K562 (cell line): ENCODE results near the gene TFAP2E. TPM values are rescaled to one million over a fixed set of nuclear protein-coding genes. Genes with fewer than 3 reads are reported as not detected.

Experiments
- BRF1 ChIP-seq: IDR thresholded peaks from 3 replicates; pipeline ENCODE4 v1.6.1; 2011; ENCODE audit warnings: borderline replicate concordance, mild to moderate bottlenecking; ENCODE audit not compliant: insufficient read length; ENCODE audit errors: extremely low read depth
- CEBPG ChIP-seq, 3 experiments: fragments of 200-800 bp in 1 of 3; sonication (Bioruptor generic) in 1 of 3; sonication (generic) in 1 of 3; formaldehyde crosslinking in 1 of 3; IDR thresholded peaks in 2 of 3; conservative IDR thresholded peaks in 1 of 3; 2 replicates each; pipeline versions ENCODE4 v1.6.1 to v1.8.0; 2016 to 2022; ENCODE audit warnings: missing compliant biosample characterization in 2 of 3, missing genetic modification characterization in 2 of 3, mild to moderate bottlenecking in 1 of 3, missing genetic modification reagents in 1 of 3
- CHD2 ChIP-seq: IDR thresholded peaks from 2 replicates; pipeline ENCODE4 v1.6.1; 2011; ENCODE audit warnings: low read depth, low read length
- CTBP1 ChIP-seq: fragments of 450-650 bp; IDR thresholded peaks from 2 replicates; pipeline ENCODE4 v1.6.1; 2016; ENCODE audit warnings: borderline replicate concordance
- E2F6 ChIP-seq, 2 experiments: IDR thresholded peaks; 2 replicates each; pipeline ENCODE4 v1.6.1; 2011; ENCODE audit warnings: borderline replicate concordance in 1 of 2, control low read depth in 1 of 2, low read depth in 1 of 2, low read length in 1 of 2, mild to moderate bottlenecking in 1 of 2, mixed read lengths in 1 of 2, moderate library complexity in 1 of 2; ENCODE audit not compliant: insufficient read depth in 1 of 2, insufficient read length in 1 of 2, poor library complexity in 1 of 2, severe bottlenecking in 1 of 2; ENCODE audit errors: extremely low read depth in 1 of 2
- FIP1L1 ChIP-seq: fragments of 200-400 bp; formaldehyde crosslinking; IDR thresholded peaks from 2 replicates; pipeline ENCODE4 v1.6.1; 2018; ENCODE audit warnings: mild to moderate bottlenecking, low read depth, low read length; ENCODE audit not compliant: poor library complexity, severe bottlenecking
- HDAC8 ChIP-seq: fragments of 450-650 bp; IDR thresholded peaks from 2 replicates; pipeline ENCODE4 v1.6.1; 2016; ENCODE audit warnings: mild to moderate bottlenecking, missing genetic modification characterization, moderate library complexity, missing compliant biosample characterization
- HINFP ChIP-seq: fragments of 450-650 bp; conservative IDR thresholded peaks from 2 replicates; pipeline ENCODE4 v1.6.1; 2016; ENCODE audit warnings: missing genetic modification characterization, low read depth, mild to moderate bottlenecking, control low read depth, missing compliant biosample characterization
- NR0B1 ChIP-seq: fragments of 450-650 bp; IDR thresholded peaks from one replicate; pipeline ENCODE4 v1.6.1; 2018; ENCODE audit warnings: mild to moderate bottlenecking, moderate library complexity; ENCODE audit not compliant: partially characterized antibody
- RBM25 ChIP-seq: fragments of 200-400 bp; formaldehyde crosslinking; IDR thresholded peaks from 2 replicates; pipeline ENCODE4 v1.6.1; 2018; ENCODE audit warnings: low read length, low read depth, moderate library complexity; ENCODE audit not compliant: severe bottlenecking
- SAFB2 ChIP-seq: fragments of 200-400 bp; formaldehyde crosslinking; IDR thresholded peaks from 2 replicates; pipeline ENCODE4 v1.6.1; 2018; ENCODE audit warnings: borderline replicate concordance, low read length, low read depth, moderate library complexity; ENCODE audit not compliant: severe bottlenecking
- STAT5A ChIP-seq: IDR thresholded peaks from 2 replicates; pipeline ENCODE4 v1.6.1; 2012; ENCODE audit warnings: low read length, inconsistent platforms, borderline replicate concordance
- TEAD1 ChIP-seq, 2 experiments: fragments of 450-650 bp in 1 of 2; sonication (generic) in 1 of 2; formaldehyde crosslinking; IDR thresholded peaks; 2 replicates each; pipeline versions ENCODE4 v1.4.0 to v1.8.0; 2020 to 2022; ENCODE audit warnings: mild to moderate bottlenecking in 2 of 2, missing genetic modification reagents in 1 of 2
- TRIM25 ChIP-seq: fragments of 450-650 bp; IDR thresholded peaks from 2 replicates; pipeline ENCODE4 v1.7.0; 2016; ENCODE audit warnings: borderline replicate concordance
- U2AF2 ChIP-seq: fragments of 200-400 bp; formaldehyde crosslinking; optimal IDR thresholded peaks from 2 replicates; pipeline ENCODE3; 2017; ENCODE audit warnings: low read depth, mild to moderate bottlenecking, low read length
- ZC3H11A ChIP-seq: IDR thresholded peaks from 2 replicates; pipeline ENCODE4 v1.6.1; 2012; ENCODE audit warnings: low read depth, low read length, improper control_type of control experiment
- ZNF134 ChIP-seq: fragments of 250-450 bp; sonication (Bioruptor Pico); conservative IDR thresholded peaks from 2 replicates; pipeline ENCODE4 v1.4.0; 2020
- ZNF3 ChIP-seq: fragments of 250-450 bp; sonication (Bioruptor Pico); IDR thresholded peaks from 2 replicates; pipeline ENCODE4 v1.5.0; 2021; ENCODE audit warnings: mild to moderate bottlenecking, moderate library complexity
- ZNF655 ChIP-seq: fragments of 250-450 bp; sonication (Bioruptor Pico); IDR thresholded peaks from 2 replicates; pipeline ENCODE4 v1.5.0; 2021
- polyA plus RNA-seq, 8 experiments: library from polyadenylated mRNA; depleted of rRNA in 4 of 8; stranded (reverse) in 5 of 8; unstranded in 3 of 8; fragments of >200 nt; fragmentation: Nextera tagmentation in 2 of 8; fragmentation: Illumina TruSeq in 1 of 8; extraction: Ambion mirVana in 2 of 8; extraction: Trizol in 1 of 8; gene quantifications; 2 replicates each; pipeline versions ENCODE4 v1.2.1 to v1.2.3, GENCODE V29; 2011 to 2014; ENCODE audit warnings: inconsistent platforms in 1 of 8, missing spikeins in 1 of 8
- total RNA-seq, 7 experiments: library from RNA; depleted of rRNA in 6 of 7; stranded (reverse); fragments of >200 nt in 6 of 7; fragmentation: Illumina TruSeq in 2 of 7; extraction: Trizol in 2 of 7; gene quantifications; 2 replicates each; pipeline versions ENCODE4 v1.2.1 to v1.2.3, GENCODE V29; 2011 to 2021; ENCODE audit warnings: low replicate concordance in 1 of 7

Gene TFAP2E
- total and polyA plus RNA-seq, 9 of the 15 experiments (the other 6 are each of a cell fraction or from before 2014, with no cell fraction given), result 0.03 to 0.11 (median 0.07) TPM; not detected in 4

GRCh38 chr1:35641233-35641866 is 68.2 kb downstream of the TFAP2E start, which contains the start of gene PSMB2 (continued):
- TF ChIP-seq E2F6 (IDR thresholded peaks at IDR 0.05; ENCODE audit: borderline replicate concordance in 1 of 2, extremely low read depth in 1 of 2, insufficient read depth in 1 of 2, insufficient read length in 1 of 2, low read depth in 1 of 2, low read length in 1 of 2, poor library complexity in 1 of 2, severe bottlenecking in 1 of 2), result peak; percentile 63 to 76
- TF ChIP-seq CTBP1, result peak; percentile 71; the same call in 1 of the 2 replicates
- no peak for TF ChIP-seq RBM25
- no peak for TF ChIP-seq ZNF655 (CRISPR knock-in tag)
- TF ChIP-seq SAFB2, result no peak
- TF ChIP-seq U2AF2, result no peak
- no peak for TF ChIP-seq BRF1
- no peak for TF ChIP-seq HINFP (tag)
- TF ChIP-seq TEAD1 (CRISPR knock-in tag; IDR thresholded peaks at IDR 0.05), result no peak; a peak in 1 of 4 replicates
- TF ChIP-seq CEBPG (CRISPR knock-in tag; IDR thresholded peaks at IDR 0.05), result no peak
- no peak for TF ChIP-seq CEBPG (tag; conservative IDR thresholded peaks at IDR 0.05 in 1 of 2, IDR thresholded peaks at IDR 0.05 in 1 of 2)
- 0 out of 2 replicates have a peak, but pooled peaks have one; percentile 47 for TF ChIP-seq STAT5A
- TF ChIP-seq ZC3H11A, result peak; percentile 74; the same call in 1 of the 2 replicates
- TF ChIP-seq TRIM25, result no peak
- TF ChIP-seq ZNF134, result no peak
- TF ChIP-seq NR0B1, result no peak
- peak; percentile 97 for TF ChIP-seq CHD2
- TF ChIP-seq FIP1L1, result no peak
- TF ChIP-seq HDAC8 (tag), result no peak
- no peak for TF ChIP-seq ZNF3
